HUES6 (cell line): Measurements from ENCODE around the gene NLGN2.

ENCODE experiments used
- H3K27ac ChIP-seq: 2 replicates; pipeline ENCODE4 v1.7.0; 2013; ENCODE audit warnings: low read depth, mild to moderate bottlenecking, low read length, inconsistent platforms
- H3K27me3 ChIP-seq: 2 replicates; pipeline ENCODE4 v1.6.1; 2013; ENCODE audit warnings: low read length; ENCODE audit not compliant: control insufficient read depth, insufficient read depth
- H3K36me3 ChIP-seq: 2 replicates; pipeline ENCODE4 v1.6.1; 2013; ENCODE audit warnings: low read length; ENCODE audit not compliant: control insufficient read depth, insufficient read depth
- H3K4me1 ChIP-seq: 2 replicates; pipeline ENCODE4 v1.6.1; 2013; ENCODE audit warnings: low read length; ENCODE audit not compliant: control insufficient read depth, insufficient read depth
- H3K4me3 ChIP-seq: 2 replicates; pipeline ENCODE4 v1.5.1; 2013; ENCODE audit warnings: low read depth, low read length
- H3K9ac ChIP-seq: one replicate; pipeline ENCODE4 v1.6.1; 2013; ENCODE audit warnings: mild to moderate bottlenecking, low read length
- H3K9me3 ChIP-seq: 2 replicates; pipeline ENCODE4 v1.6.1; 2013; ENCODE audit warnings: low read depth, low read length; ENCODE audit not compliant: control insufficient read depth, insufficient read depth

The NLGN2 gene

DNA sequence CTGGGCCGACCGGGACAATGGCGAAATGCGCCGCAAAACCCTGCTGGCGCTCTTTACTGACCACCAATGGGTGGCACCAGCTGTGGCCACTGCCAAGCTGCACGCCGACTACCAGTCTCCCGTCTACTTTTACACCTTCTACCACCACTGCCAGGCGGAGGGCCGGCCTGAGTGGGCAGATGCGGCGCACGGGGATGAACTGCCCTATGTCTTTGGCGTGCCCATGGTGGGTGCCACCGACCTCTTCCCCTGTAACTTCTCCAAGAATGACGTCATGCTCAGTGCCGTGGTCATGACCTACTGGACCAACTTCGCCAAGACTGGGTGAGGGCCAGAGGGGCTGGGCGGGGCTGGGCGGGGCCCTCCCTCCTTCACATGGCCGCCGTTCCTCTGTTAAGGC lies 8.1 kb downstream of the NLGN2 start:
- H3K9me3 ChIP-seq = no peaks in the 10 kb centered on the region
- peaks cover 41% of the 10 kb centered on the region for H3K36me3 ChIP-seq

GRCh38 chr17:7416323-7416722 lies 8.7 kb downstream of the NLGN2 start:
- Histone ChIP-seq H3K4me3 (no peak overlapping the region), H3K4me1 (peaks cover 9% of the 10 kb centered on the region; the same call in 1 of the 2 replicates), H3K27ac (no peak overlapping the region), H3K9me3 (no peaks in the 10 kb centered on the region), H3K36me3 (peaks cover 38% of the 10 kb centered on the region), H3K9ac (no peak overlapping the region), H3K27me3 (no peaks in the 10 kb centered on the region)

More for the DNA sequence above, 8.1 kb downstream of the NLGN2 start:
- H3K4me1 ChIP-seq = peaks cover 9% of the 10 kb centered on the region; the same call in 1 of the 2 replicates
- no peak overlapping the region for H3K27ac ChIP-seq
- H3K27me3 ChIP-seq = no peaks in the 10 kb centered on the region
- H3K4me3 ChIP-seq = no peak overlapping the region
- no peak overlapping the region for H3K9ac ChIP-seq

DNA sequence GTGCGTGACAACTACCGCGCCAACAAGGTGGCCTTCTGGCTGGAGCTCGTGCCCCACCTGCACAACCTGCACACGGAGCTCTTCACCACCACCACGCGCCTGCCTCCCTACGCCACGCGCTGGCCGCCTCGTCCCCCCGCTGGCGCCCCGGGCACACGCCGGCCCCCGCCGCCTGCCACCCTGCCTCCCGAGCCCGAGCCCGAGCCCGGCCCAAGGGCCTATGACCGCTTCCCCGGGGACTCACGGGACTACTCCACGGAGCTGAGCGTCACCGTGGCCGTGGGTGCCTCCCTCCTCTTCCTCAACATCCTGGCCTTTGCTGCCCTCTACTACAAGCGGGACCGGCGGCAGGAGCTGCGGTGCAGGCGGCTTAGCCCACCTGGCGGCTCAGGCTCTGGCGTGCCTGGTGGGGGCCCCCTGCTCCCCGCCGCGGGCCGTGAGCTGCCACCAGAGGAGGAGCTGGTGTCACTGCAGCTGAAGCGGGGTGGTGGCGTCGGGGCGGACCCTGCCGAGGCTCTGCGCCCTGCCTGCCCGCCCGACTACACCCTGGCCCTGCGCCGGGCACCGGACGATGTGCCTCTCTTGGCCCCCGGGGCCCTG lies 9.5 kb downstream of the NLGN2 start:
- no peak overlapping the region for H3K9ac ChIP-seq
- H3K9me3 ChIP-seq = no peaks in the 10 kb centered on the region
- peaks cover 38% of the 10 kb centered on the region for H3K36me3 ChIP-seq
- no peak overlapping the region for H3K27ac ChIP-seq
- no peaks in the 10 kb centered on the region for H3K27me3 ChIP-seq
- H3K4me1 ChIP-seq = peaks cover 9% of the 10 kb centered on the region; the same call in 1 of the 2 replicates
- no peak overlapping the region for H3K4me3 ChIP-seq

DNA sequence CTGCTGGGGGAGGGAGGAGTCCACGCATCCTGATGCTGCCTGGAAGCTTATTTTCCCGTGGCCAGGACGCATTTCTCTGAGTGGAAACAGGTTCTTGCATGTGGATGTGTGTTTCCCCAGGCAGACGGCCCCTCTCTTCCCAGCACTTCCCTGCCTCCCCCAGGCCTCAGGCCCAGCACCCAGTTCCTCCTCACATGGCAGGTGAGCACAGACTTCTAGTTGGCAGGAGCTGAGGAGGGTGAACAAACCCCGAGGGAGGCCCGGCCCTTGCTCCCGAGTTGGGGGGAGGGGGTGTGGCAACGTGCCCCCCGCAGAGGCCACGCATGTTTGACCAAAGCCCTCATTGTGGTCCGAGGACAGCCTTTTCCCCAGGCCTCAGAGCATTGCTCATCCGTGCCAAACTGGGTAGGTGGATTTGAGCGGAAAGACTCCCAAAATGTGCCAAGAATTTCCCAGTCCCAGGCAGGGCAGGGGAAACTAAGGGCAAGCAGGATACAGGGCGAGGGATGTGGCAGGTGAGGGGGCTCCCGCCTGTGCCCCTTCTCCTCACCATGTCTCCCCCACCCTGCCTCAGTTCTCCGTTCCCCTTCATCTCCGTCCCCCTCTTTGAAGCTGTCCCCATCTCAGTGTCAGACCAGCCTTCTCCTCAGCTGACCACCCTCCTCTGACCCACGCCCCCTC lies 11.0 kb downstream of the NLGN2 start:
- Histone ChIP-seq H3K9ac (no peak overlapping the region), H3K9me3 (no peaks in the 10 kb centered on the region), H3K4me1 (peaks cover 6% of the 10 kb centered on the region; the same call in 1 of the 2 replicates), H3K27ac (no peak overlapping the region), H3K4me3 (no peak overlapping the region), H3K27me3 (no peaks in the 10 kb centered on the region), H3K36me3 (peaks cover 33% of the 10 kb centered on the region)

GRCh38 chr17:7419819-7420610 lies 12.4 kb downstream of the NLGN2 start, which contains the start of gene SPEM1:
Gene SPEM1 (plus strand): TSS chr17:7420324. CDS start chr17:7420385, 61 bp downstream.
- Histone ChIP-seq H3K27ac (no peak within 1 kb of the TSS), H3K4me1 (peaks cover 6% of the 10 kb centered on the region; the same call in 1 of the 2 replicates), H3K4me3 (no peak within 1 kb of the TSS), H3K27me3 (no peaks in the 10 kb centered on the region), H3K9me3 (no peaks in the 10 kb centered on the region), H3K36me3 (peaks cover 28% of the 10 kb centered on the region), H3K9ac (peak within 1 kb of the TSS; percentile 30)

GRCh38 chr17:7421186-7421585 lies 13.5 kb downstream of the NLGN2 start:
- Histone ChIP-seq H3K27ac (no peak overlapping the region), H3K4me1 (peaks cover 6% of the 10 kb centered on the region; the same call in 1 of the 2 replicates), H3K9me3 (no peaks in the 10 kb centered on the region), H3K27me3 (no peaks in the 10 kb centered on the region), H3K9ac (no peak overlapping the region), H3K36me3 (peaks cover 16% of the 10 kb centered on the region), H3K4me3 (no peak overlapping the region)

- Histone ChIP-seq H3K4me1 (peaks cover 6% of the 10 kb centered on the region; the same call in 1 of the 2 replicates), H3K9ac (no peak overlapping the region), H3K9me3 (no peaks in the 10 kb centered on the region), H3K36me3 (no peaks in the 10 kb centered on the region), H3K27me3 (no peaks in the 10 kb centered on the region), H3K27ac (no peak overlapping the region), H3K4me3 (no peak overlapping the region)
Observed at GRCh38 chr17:7423679-7424078, 16.0 kb downstream of the NLGN2 start.

GRCh38 chr17:7425316-7425715 lies 17.7 kb downstream of the NLGN2 start, which contains the start of gene SPEM2:
Gene SPEM2 (plus strand): TSS chr17:7425616. CDS start chr17:7425689, 73 bp downstream.
- no peak within 1 kb of the TSS for H3K27ac ChIP-seq
- H3K27me3 ChIP-seq = peaks cover 2% of the 10 kb centered on the region; the same call in 1 of the 2 replicates
- no peak within 1 kb of the TSS for H3K4me3 ChIP-seq
- H3K9ac ChIP-seq = no peak within 1 kb of the TSS
- H3K9me3 ChIP-seq = no peaks in the 10 kb centered on the region
- no peaks in the 10 kb centered on the region for H3K36me3 ChIP-seq
- peaks cover 1% of the 10 kb centered on the region; the same call in 1 of the 2 replicates for H3K4me1 ChIP-seq

DNA sequence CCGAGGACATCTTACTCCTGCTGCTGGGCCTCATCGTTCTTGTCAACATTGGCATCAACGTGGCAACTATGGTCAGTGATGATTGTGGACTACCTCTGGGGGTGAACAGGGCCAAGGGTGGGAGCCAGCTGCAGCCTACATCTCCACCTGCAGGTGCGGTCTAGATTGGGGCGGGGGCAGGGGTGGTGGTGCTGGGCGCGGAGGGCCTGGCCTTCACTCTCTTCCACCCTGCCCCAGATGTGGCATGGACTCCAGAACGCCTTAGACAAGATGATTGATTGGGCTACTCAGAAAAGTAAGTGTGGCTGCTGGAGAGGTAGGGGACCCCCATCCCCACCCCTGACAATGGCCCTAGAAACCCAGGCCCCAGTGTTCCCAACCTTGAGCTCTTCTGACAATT lies 18.1 kb downstream of the NLGN2 start:
- Histone ChIP-seq H3K27me3 (peaks cover 2% of the 10 kb centered on the region; the same call in 1 of the 2 replicates), H3K4me1 (no peaks in the 10 kb centered on the region), H3K9me3 (no peaks in the 10 kb centered on the region), H3K36me3 (no peaks in the 10 kb centered on the region), H3K27ac (no peak overlapping the region), H3K4me3 (no peak overlapping the region), H3K9ac (no peak overlapping the region)

DNA sequence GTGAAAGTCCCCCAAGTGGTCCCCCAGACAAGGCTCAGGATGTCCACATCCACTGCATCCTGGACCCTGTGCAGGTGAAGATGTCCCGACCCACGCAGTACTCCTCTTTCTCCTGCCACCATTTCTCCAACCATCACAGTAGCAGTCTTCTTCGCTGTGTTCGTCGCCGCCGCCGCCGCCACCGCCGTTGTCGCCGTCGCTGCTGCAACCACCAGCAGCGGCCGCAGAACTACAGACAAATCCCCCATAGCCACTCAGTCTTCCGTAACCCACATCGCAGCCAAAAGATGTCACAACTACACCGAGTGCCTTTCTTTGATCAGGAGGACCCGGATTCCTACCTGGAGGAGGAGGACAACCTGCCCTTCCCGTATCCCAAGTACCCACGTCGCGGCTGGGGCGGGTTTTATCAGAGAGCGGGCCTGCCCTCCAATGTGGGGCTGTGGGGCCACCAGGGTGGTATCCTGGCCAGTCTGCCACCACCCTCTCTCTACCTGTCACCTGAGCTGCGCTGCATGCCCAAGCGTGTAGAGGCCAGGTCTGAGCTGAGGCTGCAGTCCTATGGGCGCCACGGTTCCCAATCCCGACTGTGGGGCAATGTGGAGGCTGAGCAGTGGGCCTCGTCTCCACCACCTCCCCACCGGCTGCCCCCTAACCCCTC lies 18.7 kb downstream of the NLGN2 start:
- Histone ChIP-seq H3K9me3 (no peaks in the 10 kb centered on the region), H3K9ac (no peak overlapping the region), H3K4me1 (no peaks in the 10 kb centered on the region), H3K27me3 (peaks cover 2% of the 10 kb centered on the region; the same call in 1 of the 2 replicates), H3K4me3 (no peak overlapping the region), H3K36me3 (no peaks in the 10 kb centered on the region), H3K27ac (no peak overlapping the region)
